Ovary (tissue), 3 donors: ENCODE measurements around the gene SLC6A4.

Experiments
- CTCF ChIP-seq, 3 donors: fragments of 450-650 bp in 2 of 3; fragments of 200-600 bp in 1 of 3; IDR thresholded peaks; one replicate each; pipeline versions ENCODE4 v1.5.1 to v1.8.0; 2016 to 2022; ENCODE audit warnings: antibody characterized with exemption in 3 of 3, mild to moderate bottlenecking in 1 of 3
- POLR2A ChIP-seq: fragments of 450-650 bp; IDR thresholded peaks from one replicate; pipeline ENCODE4 v1.6.1; 2017; ENCODE audit warnings: antibody characterized with exemption, mild to moderate bottlenecking, moderate library complexity
- donor health status: DM: no; HTN: no; CAD: no.

- TF ChIP-seq CTCF (IDR thresholded peaks at IDR 0.05) (no peak), POLR2A (no peak)
Measured at GRCh38 chr17:30239089-30239462, 3.6 kb upstream of the SLC6A4 start.
